Ecto neural progenitor cell (in vitro differentiated cells): ENCODE measurements around the gene BCO2.

Experiments
- DNase-seq: peaks from one replicate; pipeline ENCODE4 v3.0.0-alpha.2; 2018; ENCODE audit warnings: low spot score

BCO2 gene

GRCh38 chr11:112216561-112217105, 41.3 kb downstream of the BCO2 start:
- no peak for DNase-seq

GRCh38 chr11:112219476-112220232, 44.3 kb downstream of the BCO2 start:
- peak; percentile 54 for DNase-seq

GRCh38 chr11:112221274-112221835, 46.0 kb downstream of the BCO2 start:
- DNase-seq: no peak

- no peak for DNase-seq
Measured at GRCh38 chr11:112222303-112222702, 47.0 kb downstream of the BCO2 start.

- no peak for DNase-seq
Measured at GRCh38 chr11:112223121-112223520, 47.8 kb downstream of the BCO2 start.

- DNase-seq: no peak
Measured at GRCh38 chr11:112223754-112224532, 48.6 kb downstream of the BCO2 start.

GRCh38 chr11:112225753-112226061, 50.4 kb downstream of the BCO2 start:
- DNase-seq: no peak

GRCh38 chr11:112226062-112226830, 50.9 kb downstream of the BCO2 start, which contains the start of gene PTS:
Gene PTS (plus strand): TSS chr11:112226428. CDS start chr11:112226444, 16 bp downstream.
- peak; percentile 87 for DNase-seq

GRCh38 chr11:112226831-112227401, 51.6 kb downstream of the BCO2 start:
- DNase-seq: no peak

- no peak for DNase-seq
Measured at GRCh38 chr11:112227471-112227870, 52.2 kb downstream of the BCO2 start.

- DNase-seq: no peak
Measured at GRCh38 chr11:112228706-112229105, 53.4 kb downstream of the BCO2 start.

GRCh38 chr11:112229159-112229558, 53.8 kb downstream of the BCO2 start:
- DNase-seq: no peak

- no peak for DNase-seq
Measured at GRCh38 chr11:112229746-112230433, 54.6 kb downstream of the BCO2 start.

- DNase-seq: no peak
Measured at GRCh38 chr11:112231952-112232351, 56.6 kb downstream of the BCO2 start.

GRCh38 chr11:112235750-112236390, 60.6 kb downstream of the BCO2 start:
- DNase-seq: no peak

- DNase-seq: no peak
Measured at GRCh38 chr11:112237451-112237850, 62.1 kb downstream of the BCO2 start.

GRCh38 chr11:112238041-112238440, 62.7 kb downstream of the BCO2 start:
- no peak for DNase-seq

GRCh38 chr11:112241486-112241885, 66.2 kb downstream of the BCO2 start:
- DNase-seq: no peak

- DNase-seq: no peak
Measured at GRCh38 chr11:112247201-112247600, 71.9 kb downstream of the BCO2 start.

- no peak for DNase-seq
Measured at GRCh38 chr11:112248201-112248600, 72.9 kb downstream of the BCO2 start.
